ENCODE data around the gene CSN1S1.

- TF ChIP-seq EZH2 (optimal IDR thresholded peaks at IDR 0.05; ENCODE audit: low read depth, low read length) = no peak
- TF ChIP-seq, protein P1, sequence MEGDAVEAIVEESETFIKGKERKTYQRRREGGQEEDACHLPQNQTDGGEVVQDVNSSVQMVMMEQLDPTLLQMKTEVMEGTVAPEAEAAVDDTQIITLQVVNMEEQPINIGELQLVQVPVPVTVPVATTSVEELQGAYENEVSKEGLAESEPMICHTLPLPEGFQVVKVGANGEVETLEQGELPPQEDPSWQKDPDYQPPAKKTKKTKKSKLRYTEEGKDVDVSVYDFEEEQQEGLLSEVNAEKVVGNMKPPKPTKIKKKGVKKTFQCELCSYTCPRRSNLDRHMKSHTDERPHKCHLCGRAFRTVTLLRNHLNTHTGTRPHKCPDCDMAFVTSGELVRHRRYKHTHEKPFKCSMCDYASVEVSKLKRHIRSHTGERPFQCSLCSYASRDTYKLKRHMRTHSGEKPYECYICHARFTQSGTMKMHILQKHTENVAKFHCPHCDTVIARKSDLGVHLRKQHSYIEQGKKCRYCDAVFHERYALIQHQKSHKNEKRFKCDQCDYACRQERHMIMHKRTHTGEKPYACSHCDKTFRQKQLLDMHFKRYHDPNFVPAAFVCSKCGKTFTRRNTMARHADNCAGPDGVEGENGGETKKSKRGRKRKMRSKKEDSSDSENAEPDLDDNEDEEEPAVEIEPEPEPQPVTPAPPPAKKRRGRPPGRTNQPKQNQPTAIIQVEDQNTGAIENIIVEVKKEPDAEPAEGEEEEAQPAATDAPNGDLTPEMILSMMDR (IDR thresholded peaks at IDR 0.05; ENCODE audit: low read length) = no peak
Measured at GRCh38 chr4:69910016-69910782, 20.7 kb upstream of the CSN1S1 start.

Data from MM.1S (cell line).